ENCODE data around the gene CKAP5.

- TF ChIP-seq EZH2 (IDR thresholded peaks at IDR 0.05), result no peak
- no peak for TF ChIP-seq POLR2AphosphoS5 (IDR thresholded peaks at IDR 0.05; ENCODE audit: borderline replicate concordance, low read depth, low read length)
- no peak for TF ChIP-seq FOXP2 (optimal IDR thresholded peaks at IDR 0.05; ENCODE audit: control extremely low read depth, extremely low read length, insufficient read depth)
Observed at GRCh38 chr11:46718155-46719019, 127.7 kb downstream of the CKAP5 start.

Data from SK-N-MC (cell line).